NCI-H1694 (cell line): ENCODE measurements around the gene HOXB3.

Experiments used
- DNase-seq: peaks from one replicate; lab custom pipeline; 2025; lab: John Stamatoyannopoulos, UW

Gene HOXB3

DNA sequence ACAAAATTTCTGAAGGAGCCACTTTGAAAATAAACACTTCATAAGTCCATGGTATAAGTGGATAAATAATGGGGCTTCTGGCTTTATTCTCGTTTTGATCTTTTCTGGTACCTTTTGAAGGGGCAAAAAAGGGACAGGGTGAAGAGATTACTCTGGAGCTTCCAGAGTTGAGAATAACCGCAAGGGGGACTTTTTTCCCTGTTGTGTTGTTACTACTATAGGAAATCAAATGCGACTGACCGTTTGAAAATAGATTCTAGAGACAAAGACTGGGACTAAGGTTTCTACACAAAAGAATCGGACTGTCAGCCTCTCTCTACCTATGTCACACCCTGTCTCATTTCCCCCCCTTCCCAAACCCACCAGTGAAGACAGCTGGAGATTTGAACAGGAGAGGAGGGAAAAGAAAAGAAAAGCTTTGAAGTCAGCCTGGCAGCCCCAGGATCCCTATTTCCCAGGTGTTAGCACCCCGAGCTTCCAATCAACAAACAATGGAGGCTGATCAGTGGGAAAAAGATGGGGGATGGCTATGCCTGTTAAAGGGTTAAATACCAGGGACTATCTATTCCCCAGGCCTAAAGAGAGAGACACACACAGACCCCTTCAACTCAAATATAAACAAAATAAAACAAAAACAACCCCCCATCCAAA lies 20.2 kb downstream of the HOXB3 start:
- no peak for DNase-seq

DNA sequence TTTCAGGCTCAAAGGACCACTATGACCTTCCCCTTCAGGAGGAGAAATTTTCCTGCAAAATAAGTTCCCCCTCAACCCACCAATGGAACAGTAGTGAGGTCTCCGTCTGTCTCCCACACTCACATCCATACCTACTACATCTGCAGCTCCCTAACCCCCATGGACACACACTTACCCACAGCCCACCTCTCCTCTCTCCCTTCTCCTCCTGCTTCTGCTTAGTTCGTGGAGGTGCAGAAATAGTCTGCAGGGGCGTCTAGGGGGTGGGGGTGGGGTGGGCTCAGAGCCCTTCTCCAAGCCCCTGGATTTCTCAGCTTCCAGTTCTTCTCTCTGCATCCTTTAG lies 20.8 kb downstream of the HOXB3 start:
- DNase-seq = no peak

GRCh38 chr17:48568499-48569239 lies 21.4 kb downstream of the HOXB3 start:
- no peak for DNase-seq

- no peak for DNase-seq
Observed at GRCh38 chr17:48567646-48568354, 22.2 kb downstream of the HOXB3 start.

DNA sequence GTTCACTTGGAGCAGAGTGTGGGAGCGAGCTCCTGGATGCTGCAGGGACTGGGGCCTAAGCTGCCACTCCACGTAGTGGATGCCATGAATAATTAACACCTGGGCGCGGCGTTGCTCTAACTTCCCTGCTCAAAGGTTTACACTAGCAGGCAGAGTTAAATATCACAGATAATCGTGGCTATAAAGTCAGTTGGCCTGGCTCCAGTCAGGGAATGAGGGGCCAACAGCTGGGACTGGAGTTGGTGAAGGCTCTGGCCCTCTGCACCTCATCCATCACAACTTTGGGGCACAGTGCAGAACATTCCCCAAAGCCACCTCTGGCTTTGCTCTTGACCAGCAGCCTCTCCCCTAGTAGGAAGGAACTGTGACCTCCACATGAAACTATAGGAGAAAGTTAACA lies 22.8 kb downstream of the HOXB3 start:
- no peak for DNase-seq

DNA sequence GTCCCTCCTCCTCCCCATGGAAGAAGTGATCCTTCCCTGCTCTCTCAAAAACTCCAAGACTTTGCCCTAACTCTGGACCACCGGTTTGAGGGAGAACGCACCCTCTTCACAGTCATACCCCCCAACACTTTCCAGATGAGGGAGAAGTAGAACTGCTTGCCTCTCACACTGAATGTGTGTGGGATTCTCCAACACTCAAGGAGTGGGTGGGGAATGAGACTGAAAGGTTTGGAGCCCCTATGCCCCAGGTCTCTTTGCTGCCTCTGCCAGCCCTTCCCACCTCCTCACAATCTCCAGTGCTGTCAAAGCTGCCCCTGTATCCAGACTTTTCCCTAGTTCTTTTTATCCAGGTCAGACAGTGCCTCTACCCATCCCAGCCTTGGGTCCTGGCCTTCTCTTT lies 23.3 kb downstream of the HOXB3 start:
- no peak for DNase-seq

DNA sequence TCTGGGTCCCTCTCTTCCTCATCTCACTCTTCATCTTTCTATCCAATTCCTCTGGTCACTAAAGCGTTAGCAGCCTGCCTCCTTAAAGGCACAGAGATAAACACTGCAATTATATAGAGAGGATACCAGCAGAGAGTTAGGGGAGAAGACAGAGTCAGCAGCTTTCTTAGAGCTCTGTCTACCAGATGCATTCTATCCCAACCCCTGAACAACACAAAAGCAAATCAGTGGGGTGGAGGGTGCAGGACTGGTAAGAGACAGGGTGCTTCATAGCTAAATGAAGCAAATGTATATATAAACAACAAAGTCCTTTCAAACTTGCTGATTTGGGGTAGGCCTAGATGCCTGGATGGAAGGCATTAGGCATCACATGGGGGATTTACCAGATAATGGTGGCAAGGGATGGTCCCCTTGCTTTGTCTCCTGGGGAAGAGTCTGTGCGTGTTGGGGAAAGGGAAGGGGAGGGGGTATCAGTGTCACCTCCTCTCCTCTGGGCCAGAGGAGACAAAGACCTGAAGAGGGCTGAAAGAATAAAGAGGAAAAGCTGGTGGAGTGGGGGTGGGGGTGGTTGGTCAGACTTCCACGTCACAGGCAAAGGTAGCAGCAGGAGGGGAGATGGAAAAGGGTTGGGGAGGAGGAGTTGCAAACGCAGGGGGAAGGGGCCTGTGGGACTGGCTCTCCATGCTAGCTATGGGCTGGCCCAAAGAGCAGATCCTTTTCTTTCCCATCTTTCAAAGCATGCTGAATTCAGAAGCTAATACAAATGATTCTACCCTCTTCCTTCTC lies 23.9 kb downstream of the HOXB3 start:
- no peak for DNase-seq

DNA sequence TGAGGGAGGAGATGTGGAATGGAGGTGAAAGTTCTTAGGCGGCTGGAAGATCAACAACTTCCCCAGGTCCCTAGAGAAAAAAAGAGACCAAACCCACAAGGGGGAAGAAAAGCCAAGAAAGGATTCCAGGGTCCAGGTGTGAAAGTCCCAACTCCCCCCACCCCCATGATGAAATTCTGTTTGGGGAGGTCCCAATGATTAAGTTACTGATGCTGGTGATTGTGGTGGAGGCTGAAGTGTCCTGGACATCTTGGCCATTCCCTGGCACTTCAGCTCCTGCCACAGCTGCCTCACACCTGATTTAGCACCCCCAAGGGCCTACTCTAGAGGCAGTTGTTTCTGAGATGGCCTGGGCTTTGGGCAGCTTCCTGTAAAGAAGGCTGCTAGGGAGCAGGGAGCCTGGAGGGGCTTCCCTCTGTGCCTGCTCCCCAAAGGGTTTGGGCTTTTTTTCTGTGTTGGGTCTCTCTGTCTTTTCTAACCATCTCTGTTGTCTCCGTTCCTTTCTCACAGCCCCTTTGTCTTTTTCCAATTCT lies 25.0 kb downstream of the HOXB3 start:
- no peak for DNase-seq

DNA sequence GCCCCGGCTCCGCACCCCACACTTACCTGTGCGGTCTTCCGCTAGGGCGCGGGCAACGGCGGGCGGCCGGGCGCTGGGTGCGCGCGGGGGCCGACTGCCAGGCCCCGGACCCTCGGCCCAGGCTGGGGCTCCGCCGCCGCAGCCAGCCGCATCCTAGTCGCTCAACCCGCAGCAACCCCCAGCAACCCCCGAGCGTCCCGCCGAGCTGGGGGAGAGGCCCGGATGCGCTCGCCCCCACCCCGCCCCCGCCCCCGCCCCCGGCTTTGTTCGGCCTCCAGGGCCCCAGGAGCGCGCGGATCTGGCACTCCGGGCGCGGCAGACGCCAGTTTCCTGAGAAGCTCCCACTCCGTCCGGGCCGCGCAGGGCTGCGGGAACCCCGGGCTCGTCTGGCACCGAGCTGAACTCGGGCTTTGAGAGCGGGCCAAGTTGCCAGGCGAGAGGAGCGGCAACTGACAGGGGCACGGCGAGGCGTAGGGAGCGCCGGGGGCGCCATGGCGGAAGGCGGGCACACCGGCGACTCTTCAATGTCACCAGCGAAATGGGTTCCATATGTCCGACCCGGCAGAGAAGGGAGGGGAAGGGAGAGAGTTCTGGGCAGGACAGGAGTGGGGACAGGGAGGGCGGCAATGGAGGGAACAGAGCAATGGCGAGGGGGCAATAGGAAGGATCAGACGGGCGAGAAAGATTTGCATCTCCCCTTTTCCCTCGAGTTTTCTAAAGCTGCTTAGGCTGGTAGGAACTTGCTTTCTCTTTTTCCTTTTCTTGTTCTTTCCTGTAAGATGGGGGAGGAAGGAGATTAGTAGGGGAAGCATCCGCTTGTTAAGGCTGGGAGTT lies 25.6 kb downstream of the HOXB3 start:
- no peak for DNase-seq

DNA sequence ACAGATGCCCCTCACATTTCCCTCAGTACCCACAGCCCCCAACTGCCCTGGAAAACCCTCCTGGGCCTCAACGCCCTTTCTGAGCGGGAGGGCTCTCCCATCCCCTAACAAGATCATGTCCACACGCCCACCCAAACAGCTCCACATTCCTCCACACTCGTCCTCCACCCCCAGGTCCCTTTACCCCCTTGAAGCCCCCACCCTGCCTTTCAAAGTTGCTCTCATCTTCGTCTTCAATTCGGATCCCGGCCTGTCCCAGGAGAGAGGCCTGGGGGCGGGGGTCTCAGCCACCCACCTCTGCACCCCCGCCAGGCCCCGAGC lies 26.2 kb downstream of the HOXB3 start:
- DNase-seq = no peak

- no peak for DNase-seq
Observed at GRCh38 chr17:48563385-48563838, 26.6 kb downstream of the HOXB3 start.

- no peak for DNase-seq
Observed at GRCh38 chr17:48562934-48563333, 27.1 kb downstream of the HOXB3 start.

DNA sequence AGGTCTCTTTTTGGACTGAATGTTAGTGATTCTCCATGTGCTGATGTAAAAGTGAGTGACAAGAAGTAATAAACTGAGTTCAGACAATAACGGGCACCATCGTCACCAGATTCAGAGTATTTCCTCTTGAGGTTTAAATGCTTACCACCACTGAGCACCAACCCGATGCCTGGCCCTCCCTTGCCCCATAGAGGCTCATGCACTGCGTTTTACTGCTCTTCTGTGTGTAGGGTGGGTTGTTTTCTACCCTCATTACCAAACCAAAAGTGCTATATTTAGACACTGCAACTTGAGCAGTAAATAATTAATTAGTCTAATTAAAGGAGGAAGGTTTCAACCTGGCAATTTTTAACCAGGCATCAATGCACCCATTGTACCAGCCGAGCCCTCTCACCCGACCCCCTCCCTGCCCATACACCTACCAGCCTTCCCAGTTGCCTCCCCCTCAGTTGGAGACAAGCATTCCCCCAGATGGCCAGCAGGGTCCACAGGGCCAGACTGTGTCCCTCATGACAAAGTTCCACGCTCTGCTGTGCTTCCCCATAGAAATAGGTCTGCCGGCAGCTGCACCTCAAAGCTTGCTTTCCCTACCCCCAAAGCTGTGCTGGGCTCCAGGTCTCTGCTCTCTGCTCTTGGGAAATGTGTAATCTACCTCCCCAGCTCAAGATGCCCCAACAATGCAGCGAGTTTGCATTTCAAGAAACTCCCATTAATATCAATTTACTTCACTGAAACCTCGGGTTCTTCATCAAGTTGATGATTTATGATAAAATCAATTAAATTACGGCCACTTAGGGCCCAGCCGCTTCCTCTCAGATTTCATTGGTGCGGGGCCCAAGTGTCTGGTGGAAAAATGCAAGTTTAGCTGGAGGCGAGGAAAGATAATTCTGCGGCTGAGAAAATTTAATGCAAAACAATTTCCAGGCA lies 27.9 kb downstream of the HOXB3 start:
- no peak for DNase-seq

- no peak for DNase-seq
Observed at GRCh38 chr17:48559840-48560817, 29.9 kb downstream of the HOXB3 start.

DNA sequence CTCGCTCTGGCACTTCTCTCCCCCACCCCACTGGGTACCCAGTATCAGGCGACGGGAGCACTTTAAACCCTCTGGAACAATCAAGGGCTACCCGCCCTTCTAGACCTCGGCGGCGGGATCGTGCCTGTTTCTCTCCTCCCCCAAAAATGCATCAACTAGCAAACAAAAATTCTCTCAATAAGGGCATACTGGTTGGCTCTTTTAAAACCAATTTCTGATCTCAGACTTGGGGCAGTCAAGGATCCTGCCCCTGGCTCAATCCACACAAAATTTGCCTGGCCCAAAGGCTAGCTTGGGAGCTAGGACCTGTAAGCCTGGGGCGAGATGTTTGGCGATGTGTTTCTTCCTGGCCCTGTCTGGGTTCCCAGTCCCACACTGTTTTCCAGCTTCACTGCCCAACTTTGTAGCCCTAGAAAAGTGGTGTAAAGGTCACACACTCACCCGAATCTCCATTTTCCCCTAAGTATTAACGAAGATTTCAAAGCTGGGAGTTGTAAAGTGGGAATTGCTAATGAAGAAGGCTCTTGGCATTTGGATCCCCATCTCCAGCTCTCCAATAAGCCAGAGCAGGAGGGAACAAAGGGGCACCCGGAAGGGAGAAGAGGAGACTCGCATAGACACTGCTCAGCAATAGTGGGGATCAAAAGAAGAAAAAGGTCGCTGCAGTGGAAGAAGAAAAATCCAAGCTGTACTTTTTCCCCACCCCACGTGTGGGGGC lies 30.8 kb downstream of the HOXB3 start:
- no peak for DNase-seq

GRCh38 chr17:48558831-48559121 lies 31.3 kb downstream of the HOXB3 start:
- no peak for DNase-seq

- no peak for DNase-seq
Observed at GRCh38 chr17:48558057-48558830, 31.8 kb downstream of the HOXB3 start.
